ENCODE results near the gene TAAR6.
"Not testable (repeated sequence)": the region's sequence is repeated elsewhere in the genome, so short reads cannot be mapped to it uniquely, and the experiment has no call there.

TAAR6 gene

DNA sequence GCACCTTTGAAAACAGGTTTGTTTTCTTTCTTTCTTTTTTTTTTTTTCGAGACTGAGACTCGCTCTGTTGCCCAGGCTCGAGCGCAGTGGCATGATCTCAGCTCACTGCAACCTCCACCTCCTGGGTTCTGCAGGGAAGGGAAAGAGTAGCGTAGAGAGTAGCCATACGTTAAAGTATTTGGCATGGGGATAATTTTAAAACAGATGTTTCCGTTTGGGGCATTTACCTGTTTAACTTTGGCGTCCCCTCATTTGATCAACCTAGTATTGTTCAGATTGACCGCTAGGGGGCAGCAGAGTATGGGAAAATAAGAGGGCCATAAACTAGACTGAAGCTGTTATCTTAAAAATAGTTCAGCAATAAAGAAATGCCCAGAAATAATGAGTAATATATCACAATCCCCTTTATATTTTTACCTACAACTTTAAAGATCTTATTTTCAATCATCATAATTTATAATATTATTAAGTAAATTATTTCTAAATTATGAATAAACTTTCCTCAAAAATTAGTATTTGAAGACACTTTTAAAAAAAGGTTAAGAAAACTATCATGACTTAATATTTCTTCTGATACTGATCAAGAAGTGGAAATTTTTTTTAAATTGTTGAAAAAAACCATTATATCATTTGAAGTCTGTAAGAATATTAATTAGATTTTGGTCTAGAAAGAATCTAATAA lies 39.7 kb upstream of the TAAR6 start:
- peak overlapping the region; percentile 39 for H3K4me3 ChIP-seq (ENCODE audit: low read length)
- no peaks in the 10 kb centered on the region for H3K9me2 ChIP-seq (replicated peaks; ENCODE audit: insufficient read depth, low read length)
- H2AFZ ChIP-seq (ENCODE audit: low read length), result peak overlapping the region; percentile 87
- no peaks in the 10 kb centered on the region for H3F3A ChIP-seq (ENCODE audit: insufficient read depth, low read length)
- no peaks in the 10 kb centered on the region for H3K27me3 ChIP-seq (replicated peaks; ENCODE audit: insufficient read depth, low read length)
- no peak overlapping the region for H3K27ac ChIP-seq (ENCODE audit: low read length)
- H3K4me1 ChIP-seq (ENCODE audit: low read length), result no peaks in the 10 kb centered on the region
- H3K9ac ChIP-seq (ENCODE audit: low read length), result no peak overlapping the region; the same call in 1 of the 2 replicates
- peak overlapping the region; percentile 92 for H3K4me2 ChIP-seq (ENCODE audit: low read depth, low read length)
- TF ChIP-seq, protein P1, sequence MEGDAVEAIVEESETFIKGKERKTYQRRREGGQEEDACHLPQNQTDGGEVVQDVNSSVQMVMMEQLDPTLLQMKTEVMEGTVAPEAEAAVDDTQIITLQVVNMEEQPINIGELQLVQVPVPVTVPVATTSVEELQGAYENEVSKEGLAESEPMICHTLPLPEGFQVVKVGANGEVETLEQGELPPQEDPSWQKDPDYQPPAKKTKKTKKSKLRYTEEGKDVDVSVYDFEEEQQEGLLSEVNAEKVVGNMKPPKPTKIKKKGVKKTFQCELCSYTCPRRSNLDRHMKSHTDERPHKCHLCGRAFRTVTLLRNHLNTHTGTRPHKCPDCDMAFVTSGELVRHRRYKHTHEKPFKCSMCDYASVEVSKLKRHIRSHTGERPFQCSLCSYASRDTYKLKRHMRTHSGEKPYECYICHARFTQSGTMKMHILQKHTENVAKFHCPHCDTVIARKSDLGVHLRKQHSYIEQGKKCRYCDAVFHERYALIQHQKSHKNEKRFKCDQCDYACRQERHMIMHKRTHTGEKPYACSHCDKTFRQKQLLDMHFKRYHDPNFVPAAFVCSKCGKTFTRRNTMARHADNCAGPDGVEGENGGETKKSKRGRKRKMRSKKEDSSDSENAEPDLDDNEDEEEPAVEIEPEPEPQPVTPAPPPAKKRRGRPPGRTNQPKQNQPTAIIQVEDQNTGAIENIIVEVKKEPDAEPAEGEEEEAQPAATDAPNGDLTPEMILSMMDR (IDR thresholded peaks at IDR 0.05; ENCODE audit: low read length), result peak; percentile 63
- TF ChIP-seq EZH2phosphoT487 (IDR thresholded peaks at IDR 0.05; ENCODE audit: low read length) (no peak), EZH2 (optimal IDR thresholded peaks at IDR 0.05; ENCODE audit: low read depth, low read length) (no peak)
- no peaks in the 10 kb centered on the region for H3K79me2 ChIP-seq (ENCODE audit: low read length)
- H4K20me1 ChIP-seq (ENCODE audit: insufficient read depth, low read length), result no peaks in the 10 kb centered on the region
- H3K9me3 ChIP-seq (replicated peaks; ENCODE audit: insufficient read depth, low read length), result no peaks in the 10 kb centered on the region
- DNase-seq, result peak; percentile 71
- H3K36me3 ChIP-seq (replicated peaks; ENCODE audit: insufficient read depth, low read length), result no peaks in the 10 kb centered on the region

- not testable (repeated sequence) for H3K9me3 ChIP-seq (replicated peaks; ENCODE audit: insufficient read depth, low read length)
Observed at GRCh38 chr6:132534546-132534945, 35.6 kb upstream of the TAAR6 start.

DNA sequence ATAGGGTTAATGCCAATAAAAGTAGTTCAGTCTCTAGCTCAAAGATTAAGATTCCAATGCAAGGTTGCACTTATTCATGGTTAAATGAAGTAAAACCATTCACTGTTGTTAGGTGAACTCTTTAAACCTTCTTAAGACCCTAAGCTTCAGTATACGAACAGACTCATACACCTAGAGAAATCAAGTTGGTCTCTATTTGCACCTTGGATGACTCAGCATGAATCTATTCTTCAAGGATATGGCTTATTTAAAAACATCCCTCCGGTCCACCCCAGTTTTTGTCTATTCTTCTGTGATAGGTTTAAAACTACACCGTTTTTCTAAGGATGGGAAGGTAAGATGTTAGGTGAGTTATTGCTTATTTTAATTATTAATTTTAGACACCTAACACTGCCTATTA lies 33.0 kb upstream of the TAAR6 start:
- Histone ChIP-seq H3K79me2 (ENCODE audit: low read length) (no peaks in the 10 kb centered on the region), H3K9me3 (replicated peaks; ENCODE audit: insufficient read depth, low read length) (no peaks in the 10 kb centered on the region), H3K4me3 (ENCODE audit: low read length) (no peak overlapping the region), H3K36me3 (replicated peaks; ENCODE audit: insufficient read depth, low read length) (no peaks in the 10 kb centered on the region), H3K4me2 (ENCODE audit: low read depth, low read length) (no peak overlapping the region), H4K20me1 (ENCODE audit: insufficient read depth, low read length) (no peaks in the 10 kb centered on the region), H3K27ac (ENCODE audit: low read length) (no peak overlapping the region), H3F3A (ENCODE audit: insufficient read depth, low read length) (no peaks in the 10 kb centered on the region), H3K9ac (ENCODE audit: low read length) (no peak overlapping the region), H3K4me1 (ENCODE audit: low read length) (no peaks in the 10 kb centered on the region), H3K9me2 (replicated peaks; ENCODE audit: insufficient read depth, low read length) (no peaks in the 10 kb centered on the region), H3K27me3 (replicated peaks; ENCODE audit: insufficient read depth, low read length) (no peaks in the 10 kb centered on the region), H2AFZ (ENCODE audit: low read length) (no peak overlapping the region)
- DNase-seq, result no peak
- TF ChIP-seq EZH2 (optimal IDR thresholded peaks at IDR 0.05; ENCODE audit: low read depth, low read length), result no peak
- no peak for TF ChIP-seq EZH2phosphoT487 (IDR thresholded peaks at IDR 0.05; ENCODE audit: low read length)
- TF ChIP-seq, protein P1 (IDR thresholded peaks at IDR 0.05; ENCODE audit: low read length), result no peak

More at GRCh38 chr6:132534546-132534945, 35.6 kb upstream of the TAAR6 start:
- H3K27me3 ChIP-seq (replicated peaks; ENCODE audit: insufficient read depth, low read length); H4K20me1 ChIP-seq (ENCODE audit: insufficient read depth, low read length); DNase-seq; H2AFZ ChIP-seq (ENCODE audit: low read length); H3K27ac ChIP-seq (ENCODE audit: low read length); H3F3A ChIP-seq (ENCODE audit: insufficient read depth, low read length); H3K4me3 ChIP-seq (ENCODE audit: low read length); H3K9ac ChIP-seq (ENCODE audit: low read length); H3K79me2 ChIP-seq (ENCODE audit: low read length); H3K9me2 ChIP-seq (replicated peaks; ENCODE audit: insufficient read depth, low read length); H3K36me3 ChIP-seq (replicated peaks; ENCODE audit: insufficient read depth, low read length); H3K4me2 ChIP-seq (ENCODE audit: low read depth, low read length); H3K4me1 ChIP-seq (ENCODE audit: low read length): not testable (repeated sequence)

DNA sequence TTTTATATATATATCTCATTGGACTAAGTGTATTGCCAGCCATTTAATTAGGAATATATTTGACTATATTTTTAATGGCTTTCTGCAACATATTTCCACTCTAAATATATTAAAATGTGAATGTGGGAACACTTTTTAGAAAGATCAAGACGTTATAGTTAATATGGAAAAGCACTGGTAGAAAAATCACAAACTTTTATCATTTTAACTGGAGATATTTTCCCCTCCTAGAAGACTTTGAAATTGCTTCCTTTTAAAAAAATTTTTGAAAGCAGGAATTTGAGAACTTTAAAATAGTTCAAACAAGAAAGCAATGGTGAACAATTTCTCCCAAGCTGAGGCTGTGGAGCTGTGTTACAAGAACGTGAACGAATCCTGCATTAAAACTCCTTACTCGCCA lies 32.1 kb upstream of the TAAR6 start, which contains the start of gene TAAR9:
TSS of gene TAAR9 (plus strand) at position 301 of the 400 bp plus-strand sequence. CDS start at position 314, 13 bp downstream.
- Histone ChIP-seq H3K9ac (ENCODE audit: low read length) (no peak within 1 kb of the TSS), H3K27me3 (replicated peaks; ENCODE audit: insufficient read depth, low read length) (no peaks in the 10 kb centered on the region), H3K4me1 (ENCODE audit: low read length) (no peaks in the 10 kb centered on the region), H3K9me3 (replicated peaks; ENCODE audit: insufficient read depth, low read length) (no peaks in the 10 kb centered on the region), H3K9me2 (replicated peaks; ENCODE audit: insufficient read depth, low read length) (no peaks in the 10 kb centered on the region), H3K36me3 (replicated peaks; ENCODE audit: insufficient read depth, low read length) (no peaks in the 10 kb centered on the region), H3F3A (ENCODE audit: insufficient read depth, low read length) (no peaks in the 10 kb centered on the region), H3K4me2 (ENCODE audit: low read depth, low read length) (no peak within 1 kb of the TSS), H3K4me3 (ENCODE audit: low read length) (no peak within 1 kb of the TSS), H3K27ac (ENCODE audit: low read length) (no peak within 1 kb of the TSS), H4K20me1 (ENCODE audit: insufficient read depth, low read length) (no peaks in the 10 kb centered on the region), H3K79me2 (ENCODE audit: low read length) (no peaks in the 10 kb centered on the region), H2AFZ (ENCODE audit: low read length) (no peak within 1 kb of the TSS)
- no peak for DNase-seq
- TF ChIP-seq EZH2 (optimal IDR thresholded peaks at IDR 0.05; ENCODE audit: low read depth, low read length), result no peak
- TF ChIP-seq EZH2phosphoT487 (IDR thresholded peaks at IDR 0.05; ENCODE audit: low read length), result no peak
- TF ChIP-seq, protein P1 (IDR thresholded peaks at IDR 0.05; ENCODE audit: low read length), result no peak

Data from MM.1S (cell line).